ENCODE data around the gene CYB5R2.

CYB5R2 gene

DNA sequence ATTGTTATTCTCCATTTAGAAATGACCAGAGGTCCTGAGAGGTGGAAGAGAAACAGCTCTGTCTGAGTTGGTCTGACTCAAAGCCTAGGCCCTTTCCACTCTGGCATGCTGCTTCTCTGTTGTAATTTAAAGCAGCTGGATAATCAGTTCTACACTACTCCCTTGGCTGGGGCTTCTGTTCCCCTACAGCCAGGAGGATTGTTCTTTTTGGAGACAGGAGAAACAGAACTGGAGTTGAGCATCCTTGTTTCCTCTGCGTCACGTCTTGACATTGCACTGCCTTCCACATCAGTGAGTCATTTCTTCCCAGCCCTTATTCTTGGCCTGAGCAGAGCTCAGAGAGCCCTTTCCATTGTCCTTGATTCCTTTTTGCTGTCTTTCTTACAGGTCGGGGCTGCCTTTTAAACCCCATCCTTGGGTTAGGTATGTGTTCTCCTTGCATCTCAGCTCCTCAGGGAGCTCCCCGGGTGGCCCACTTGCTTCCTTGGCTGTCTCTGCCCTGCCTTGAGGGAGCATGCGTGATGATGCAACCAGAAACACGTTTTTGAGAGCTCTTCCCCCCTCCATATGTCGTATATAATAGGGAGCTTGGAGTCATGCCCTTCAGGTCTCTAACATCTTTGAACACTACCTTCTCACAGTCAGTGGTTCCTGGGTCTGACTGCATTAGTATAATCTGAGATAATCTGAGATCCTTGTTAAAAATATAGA, 35.7 kb downstream of the CYB5R2 start:
- DNase-seq (ENCODE audit: low read depth), result no peak

DNA sequence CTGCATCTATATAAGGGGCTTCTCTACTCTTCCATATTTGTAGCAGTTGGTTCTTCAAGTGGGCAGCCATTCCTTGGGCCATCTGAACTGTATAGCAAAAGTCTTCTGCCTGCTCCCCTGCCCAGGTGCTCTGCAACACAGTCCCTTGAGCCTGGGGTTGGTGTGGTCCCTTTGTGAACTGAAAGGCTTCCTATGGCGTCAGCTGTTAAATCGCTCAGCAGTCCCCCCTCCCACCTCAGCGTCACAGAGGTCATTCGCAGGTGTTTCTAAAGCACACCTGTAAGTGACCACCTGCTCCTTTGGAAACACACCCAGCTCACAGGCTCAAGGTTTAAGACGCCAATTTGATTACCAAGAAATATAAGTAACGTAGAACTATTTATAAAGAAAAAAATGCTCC, 37.0 kb downstream of the CYB5R2 start:
- DNase-seq (ENCODE audit: low read depth), result no peak

DNA sequence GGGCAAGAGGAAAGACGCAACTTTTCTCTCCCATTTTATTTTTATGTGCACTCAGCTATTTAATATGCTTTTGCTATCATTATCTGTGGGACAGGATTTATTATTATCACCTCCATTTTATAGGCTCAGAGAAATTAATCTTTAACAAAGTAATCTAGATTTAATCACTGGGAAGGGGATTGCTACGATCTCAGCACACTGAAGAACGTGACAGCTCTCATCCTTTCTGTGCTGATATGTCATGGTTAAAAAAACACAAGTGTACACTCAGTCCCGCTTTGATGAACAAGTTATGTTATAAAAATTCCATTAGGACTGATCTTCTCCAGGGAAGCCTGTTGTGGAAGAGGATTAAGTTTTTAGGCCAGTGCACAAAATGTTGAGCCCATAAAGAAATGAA, 37.6 kb downstream of the CYB5R2 start:
- no peak for DNase-seq (ENCODE audit: low read depth)

DNA sequence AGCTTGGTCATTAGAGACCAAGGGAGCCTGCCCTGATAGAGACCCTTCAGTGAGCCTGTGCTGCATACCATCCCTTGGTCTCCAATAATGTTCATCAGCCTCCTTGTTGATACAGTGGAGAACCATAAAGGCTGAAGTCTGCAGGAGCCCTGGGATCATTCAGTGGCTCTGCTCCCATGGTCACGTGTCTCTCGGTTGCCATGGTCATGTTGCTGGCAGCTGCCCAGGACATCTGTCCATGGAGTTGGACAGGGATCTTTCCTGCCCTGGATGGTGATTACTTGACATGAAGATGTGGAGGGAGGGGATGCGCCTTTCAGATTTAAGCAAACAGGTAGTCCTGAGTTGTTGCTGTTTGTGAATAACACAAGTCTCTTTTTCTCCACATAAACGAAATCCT, 38.2 kb downstream of the CYB5R2 start:
- DNase-seq (ENCODE audit: low read depth), result no peak

DNA sequence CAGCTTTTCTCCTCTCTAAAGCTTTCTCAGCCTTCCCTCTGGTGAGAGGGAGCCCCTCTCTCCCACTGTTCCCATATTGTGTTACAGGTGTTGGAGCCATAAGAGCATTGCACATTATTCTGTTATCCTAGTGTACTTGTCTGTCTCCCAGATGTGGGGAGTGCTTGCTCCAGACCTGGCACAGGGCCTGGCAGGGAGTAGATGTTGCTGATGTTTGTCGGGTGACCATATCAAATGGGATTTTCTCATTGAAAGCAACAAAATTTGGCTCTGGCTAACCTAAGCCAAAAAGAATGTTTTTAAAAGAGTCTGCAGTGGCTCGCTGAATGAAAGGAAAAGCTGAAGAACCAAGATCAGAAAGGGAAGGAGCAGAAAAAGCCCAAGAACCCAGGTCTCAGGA, 41.1 kb downstream of the CYB5R2 start:
- DNase-seq (ENCODE audit: low read depth), result no peak

DNA sequence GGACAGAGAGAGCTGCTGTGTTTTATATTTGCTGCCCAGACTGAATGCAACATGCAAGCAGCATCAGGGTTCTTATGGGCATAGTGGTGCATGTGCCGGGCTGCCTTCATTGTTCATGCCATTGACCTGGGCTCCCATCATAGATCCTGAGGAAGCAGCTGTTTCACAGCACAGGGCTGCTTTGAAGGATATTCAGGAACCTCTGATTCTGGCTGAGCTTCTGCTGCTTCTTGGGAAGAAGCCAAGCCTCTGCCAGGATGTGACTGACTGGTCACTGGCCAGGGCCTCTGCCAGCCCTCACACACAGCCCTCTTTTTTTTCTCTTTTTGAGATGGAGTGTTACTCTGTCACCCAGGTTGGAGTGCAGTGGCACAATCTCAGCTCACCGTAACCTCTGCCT, 43.3 kb downstream of the CYB5R2 start:
- no peak for DNase-seq (ENCODE audit: low read depth)

DNA sequence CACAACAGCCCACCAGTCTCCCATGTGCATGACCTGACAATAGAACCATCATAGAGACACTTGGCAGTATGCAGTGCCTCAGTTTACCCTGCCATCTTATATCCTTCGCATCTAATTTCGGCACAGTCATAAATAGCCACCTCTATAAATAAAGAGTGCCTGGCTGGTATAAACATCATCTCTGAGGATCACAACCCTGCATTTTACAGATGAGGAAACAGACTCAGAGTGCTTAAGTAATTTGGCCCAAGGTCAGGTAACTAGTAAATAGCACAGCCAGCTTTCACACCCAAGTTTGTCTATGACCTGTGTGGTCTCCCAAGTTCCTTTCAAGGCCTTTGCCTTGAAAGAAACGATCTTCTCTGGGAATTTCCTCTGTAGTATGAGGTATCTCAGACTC, 44.6 kb downstream of the CYB5R2 start:
- no peak for DNase-seq (ENCODE audit: low read depth)

DNA sequence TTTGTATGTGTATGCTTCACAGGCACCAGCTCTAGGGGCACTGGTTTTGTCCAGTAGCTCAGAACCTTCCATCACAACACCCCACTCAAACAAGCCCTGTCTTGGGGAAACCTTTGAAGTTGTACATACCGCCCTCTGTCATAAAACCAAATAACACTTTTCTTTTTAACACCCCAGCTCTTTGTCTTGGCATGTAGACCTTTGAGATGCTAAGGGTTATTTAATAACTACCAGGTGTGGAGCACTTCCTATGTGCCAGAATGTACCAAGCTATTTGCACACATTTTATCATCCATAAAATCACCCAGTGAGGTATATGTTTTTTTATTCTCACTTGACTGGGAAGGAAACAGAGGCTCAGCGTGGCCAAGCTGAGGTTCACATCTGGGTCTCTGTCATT, 50.6 kb downstream of the CYB5R2 start:
- DNase-seq (ENCODE audit: low read depth), result no peak

DNA sequence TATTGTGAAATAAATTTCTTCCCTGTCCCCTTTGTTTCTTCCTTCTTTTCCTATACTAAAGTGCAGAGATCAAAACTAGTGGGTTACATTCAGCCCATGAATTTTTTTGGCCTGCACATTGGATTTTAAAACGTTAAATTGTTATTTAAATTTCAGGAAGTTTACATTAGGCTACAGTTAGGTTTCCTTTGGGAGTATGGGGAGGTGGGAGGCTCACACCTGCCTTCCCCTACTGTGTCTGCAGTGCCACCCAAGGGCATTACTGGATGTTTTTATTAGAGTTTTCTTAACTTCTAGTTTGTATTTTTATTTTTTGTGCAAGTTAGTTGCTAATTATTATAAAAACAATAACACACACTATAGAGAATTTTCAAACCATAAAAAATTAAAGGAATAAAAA, 51.7 kb downstream of the CYB5R2 start:
- DNase-seq (ENCODE audit: low read depth), result no peak

DNA sequence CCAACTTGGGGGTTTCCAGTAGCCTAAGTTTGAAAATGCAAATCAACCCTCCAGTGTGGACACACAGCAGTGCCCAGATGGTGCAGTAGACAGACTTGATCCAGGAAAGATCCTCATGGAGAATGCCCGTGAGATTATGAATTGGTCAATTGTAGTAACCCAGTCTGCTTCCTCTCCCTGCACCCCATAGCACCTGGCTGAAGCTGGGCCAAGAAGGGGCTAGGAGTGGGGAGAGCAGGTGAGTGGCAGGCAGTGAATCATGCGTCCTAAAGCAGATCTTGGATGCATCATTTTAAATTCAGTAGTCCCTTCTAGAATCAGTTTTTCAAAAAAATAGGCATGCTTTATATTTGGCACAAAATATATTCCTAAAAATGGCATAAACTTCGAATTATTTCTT, 52.2 kb downstream of the CYB5R2 start:
- DNase-seq (ENCODE audit: low read depth), result no peak

DNA sequence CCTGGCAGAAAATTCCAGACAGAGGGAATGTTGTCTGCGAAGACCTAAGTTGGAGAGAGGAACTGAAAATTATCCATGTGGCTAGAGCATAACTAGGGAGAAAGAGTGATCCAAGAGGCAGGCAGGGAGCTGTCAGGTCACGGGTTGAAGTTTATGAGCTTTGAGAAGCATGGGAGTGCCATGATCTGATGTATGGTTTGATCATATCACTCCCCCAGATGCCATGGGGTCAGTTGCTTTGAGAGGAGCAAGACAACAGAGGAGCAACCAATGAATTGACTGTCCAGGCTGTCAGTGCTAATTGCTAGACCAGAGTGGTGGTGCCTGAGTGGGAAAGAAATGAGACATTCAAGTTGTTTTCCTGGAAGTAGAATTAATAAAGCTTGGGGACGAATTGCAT, 54.0 kb downstream of the CYB5R2 start:
- no peak for DNase-seq (ENCODE audit: low read depth)

DNA sequence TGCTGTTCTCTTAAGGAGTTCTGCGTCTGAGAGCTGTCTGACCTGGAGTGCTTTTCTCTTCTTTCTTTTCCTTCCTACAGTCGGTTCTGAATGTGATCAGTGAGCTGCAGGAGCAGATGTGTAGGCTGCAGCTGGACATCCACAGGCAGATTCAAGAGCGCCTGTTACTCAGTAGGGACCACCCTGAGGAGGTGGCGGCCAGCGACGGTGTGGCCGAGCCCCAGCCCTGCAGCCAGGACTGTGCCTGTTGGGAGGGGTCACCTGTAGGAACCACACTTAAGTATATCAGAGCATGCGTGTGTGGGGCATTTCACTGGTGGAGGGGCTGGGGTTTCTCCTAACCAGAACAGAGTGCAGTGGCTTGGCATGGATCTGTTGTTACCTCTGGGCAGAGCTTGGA, 56.3 kb downstream of the CYB5R2 start:
- DNase-seq (ENCODE audit: low read depth), result no peak
